Skeletal muscle cell (primary cell): ENCODE data around the gene FEM1B.
A peak's percentile ranks its signal among the peaks of the same experiment; 100 is the strongest.

Experiments used
- DNase-seq: peaks from one replicate; pipeline ENCODE4 v3.0.0-alpha.2; 2010; ENCODE audit warnings: low read depth
- H3K4me3 ChIP-seq: 2 replicates; pipeline ENCODE4 v1.5.1; 2011; ENCODE audit warnings: low read depth, mild to moderate bottlenecking, control low read depth, low read length, moderate library complexity

FEM1B gene

DNA sequence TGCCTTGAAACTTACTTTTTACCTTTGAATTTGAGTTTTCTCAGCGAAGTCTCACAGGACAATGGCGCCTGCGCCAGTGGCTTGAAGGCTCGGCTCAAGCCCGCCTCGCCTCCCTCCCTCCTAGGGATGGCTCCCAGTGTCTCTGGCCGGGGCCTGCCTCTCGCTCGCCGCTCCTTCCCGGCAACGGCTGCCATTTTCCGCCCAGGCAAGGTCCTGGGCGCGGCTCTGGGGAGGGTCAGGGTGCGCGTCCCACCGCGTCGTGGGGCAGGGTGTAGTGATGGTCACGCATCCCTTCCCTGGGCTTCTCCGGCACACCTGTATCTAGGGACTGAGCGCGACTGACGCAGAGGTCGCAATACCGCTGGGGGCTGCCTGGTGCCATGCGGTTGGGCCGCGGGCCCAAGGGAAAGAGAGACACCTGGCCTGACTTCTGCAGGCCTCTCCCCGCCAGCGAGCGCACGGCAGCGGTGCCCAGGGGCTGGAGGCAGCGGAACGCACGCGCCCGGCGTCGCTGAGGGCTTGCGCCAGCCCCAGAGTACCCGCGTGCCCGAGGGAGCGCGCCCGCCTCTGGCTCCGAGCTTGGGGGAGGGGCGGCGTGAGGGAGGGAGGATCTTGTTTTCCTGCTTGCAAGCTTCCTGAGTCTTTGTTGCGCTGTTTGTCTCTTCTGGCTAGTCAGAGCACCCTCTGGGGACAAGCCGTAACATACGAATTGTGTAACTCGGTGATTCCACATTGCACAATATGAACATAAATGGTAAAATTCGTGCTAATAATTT is 20.7 kb upstream of the FEM1B start:
- peak; percentile 90 for DNase-seq
- peak overlapping the region; percentile 55 for H3K4me3 ChIP-seq

- DNase-seq: no peak
- no peak overlapping the region for H3K4me3 ChIP-seq
These were observed 18.9 kb upstream of the FEM1B start for GRCh38 chr15:68258692-68259091.

DNA sequence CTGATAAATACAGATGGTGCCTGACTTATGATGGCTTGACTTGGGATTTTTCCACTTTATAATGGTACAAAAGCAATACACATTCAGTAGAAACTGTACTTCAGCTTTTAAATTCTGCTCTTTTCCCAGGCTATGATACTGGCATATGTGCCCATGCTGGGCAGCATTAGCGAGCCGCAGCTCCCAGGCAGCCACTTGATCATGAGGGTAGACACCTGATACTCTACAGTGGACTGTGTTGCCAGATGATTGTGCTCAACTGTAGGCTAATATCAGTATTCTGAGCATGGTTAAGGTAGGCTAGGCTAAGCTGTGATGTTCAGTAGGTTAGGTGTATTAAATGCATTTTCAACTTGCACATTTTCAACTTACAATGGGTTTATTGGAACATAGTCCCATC is 17.7 kb upstream of the FEM1B start:
- no peak for DNase-seq
- H3K4me3 ChIP-seq: no peak overlapping the region

DNA sequence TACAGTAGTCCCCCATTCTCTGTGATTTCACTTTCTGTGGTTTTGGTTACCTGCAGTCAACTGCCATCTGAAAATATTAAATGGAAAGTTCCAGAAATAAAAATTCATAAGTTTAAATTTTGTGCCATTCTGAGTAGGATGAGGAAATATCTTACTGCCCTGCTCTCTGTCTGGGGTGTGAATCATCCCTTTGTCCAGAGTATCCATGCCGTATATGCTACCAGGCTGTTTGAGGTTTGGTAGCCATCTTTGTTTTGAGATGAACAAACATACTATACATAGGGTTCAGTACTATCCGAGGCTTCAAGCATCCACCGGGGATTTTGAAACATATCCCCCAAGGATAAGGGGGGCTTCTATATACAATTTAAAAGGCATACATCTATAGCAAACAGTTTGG is 16.3 kb upstream of the FEM1B start:
- no peak for DNase-seq
- no peak overlapping the region for H3K4me3 ChIP-seq

- no peak overlapping the region for H3K4me3 ChIP-seq
- no peak for DNase-seq
These were observed 15.6 kb upstream of the FEM1B start for GRCh38 chr15:68261980-68262379.

DNA sequence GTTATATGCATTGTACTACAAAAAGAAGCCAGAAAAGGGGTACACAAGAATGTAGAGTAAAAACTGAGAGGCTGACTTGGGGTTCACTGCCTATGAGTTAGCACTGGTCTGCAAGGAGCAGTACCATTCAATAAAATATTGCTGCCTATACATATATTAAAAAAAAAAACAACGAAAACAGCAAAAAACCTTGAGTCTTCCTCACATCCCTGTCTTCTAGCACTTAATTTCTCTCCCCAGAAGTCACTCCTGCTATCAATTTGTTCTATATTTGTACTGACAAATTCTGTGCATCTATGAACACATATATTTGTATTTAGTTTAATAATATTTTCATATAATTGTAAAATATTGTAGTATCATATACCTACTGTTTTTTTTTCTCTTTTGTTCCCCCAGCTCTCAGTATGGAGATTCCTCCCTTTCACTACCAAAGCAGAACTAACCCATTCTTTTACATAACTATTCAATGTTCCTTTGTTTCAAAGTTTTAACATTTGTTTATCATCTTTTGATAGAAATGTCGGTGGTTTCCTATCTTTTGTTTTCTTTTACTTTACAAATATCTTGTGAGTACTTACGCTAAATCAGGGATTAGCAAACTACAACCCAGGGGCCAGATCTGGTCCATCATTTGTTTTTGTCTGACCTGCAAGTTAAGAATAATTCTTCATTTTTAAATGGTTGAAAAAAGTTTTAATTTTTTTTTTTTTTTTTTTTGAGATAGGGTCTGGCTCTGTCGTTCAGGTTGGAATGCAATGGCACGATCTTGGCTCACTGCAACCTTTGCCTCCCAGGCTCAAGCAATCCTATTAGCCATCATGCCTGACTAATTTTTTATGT is 14.8 kb upstream of the FEM1B start:
- DNase-seq: no peak
- no peak overlapping the region for H3K4me3 ChIP-seq

- no peak overlapping the region for H3K4me3 ChIP-seq
- no peak for DNase-seq
These were observed 13.3 kb upstream of the FEM1B start for GRCh38 chr15:68264282-68264681.

- DNase-seq: no peak
- H3K4me3 ChIP-seq: no peak overlapping the region
These were observed 12.5 kb upstream of the FEM1B start for GRCh38 chr15:68265081-68265480.

DNA sequence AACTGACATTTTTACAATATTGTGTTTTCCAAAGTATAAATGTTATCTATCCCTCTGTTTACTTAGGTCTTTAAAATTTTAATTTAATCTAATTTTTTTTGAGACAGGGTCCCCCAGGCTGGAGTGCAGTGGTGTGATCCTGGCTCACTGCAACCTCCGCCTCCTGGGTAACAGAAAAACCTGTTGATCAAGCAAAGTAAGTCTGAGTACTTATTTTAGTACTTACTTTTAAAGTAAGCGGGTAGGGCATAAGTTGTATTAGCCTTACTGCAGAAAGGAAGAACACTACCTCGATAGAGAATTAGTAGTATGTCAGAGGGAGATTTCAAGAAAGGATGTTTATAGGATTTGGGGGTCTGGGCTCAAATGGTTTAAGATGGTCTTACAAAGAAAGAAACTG is 11.9 kb upstream of the FEM1B start:
- no peak for DNase-seq
- H3K4me3 ChIP-seq: no peak overlapping the region

DNA sequence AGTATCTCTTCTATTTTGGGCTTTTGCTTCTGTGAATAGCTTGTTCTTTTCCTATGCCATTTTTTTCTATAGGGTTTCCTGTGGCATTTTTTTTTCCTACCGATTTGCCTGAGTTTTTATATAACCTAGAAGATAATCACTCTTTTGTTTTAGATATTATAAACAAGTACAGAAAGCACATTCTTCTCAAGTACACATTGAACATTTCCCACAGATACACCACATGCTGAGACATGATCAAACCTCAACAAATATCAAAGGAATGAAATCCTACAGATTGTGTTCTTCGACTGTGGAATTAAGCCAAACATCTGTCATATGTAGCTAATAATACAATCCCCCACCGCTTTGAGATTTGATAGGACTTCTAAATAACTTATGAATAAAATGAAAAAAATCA is 9.1 kb upstream of the FEM1B start:
- DNase-seq: no peak
- H3K4me3 ChIP-seq: no peak overlapping the region

DNA sequence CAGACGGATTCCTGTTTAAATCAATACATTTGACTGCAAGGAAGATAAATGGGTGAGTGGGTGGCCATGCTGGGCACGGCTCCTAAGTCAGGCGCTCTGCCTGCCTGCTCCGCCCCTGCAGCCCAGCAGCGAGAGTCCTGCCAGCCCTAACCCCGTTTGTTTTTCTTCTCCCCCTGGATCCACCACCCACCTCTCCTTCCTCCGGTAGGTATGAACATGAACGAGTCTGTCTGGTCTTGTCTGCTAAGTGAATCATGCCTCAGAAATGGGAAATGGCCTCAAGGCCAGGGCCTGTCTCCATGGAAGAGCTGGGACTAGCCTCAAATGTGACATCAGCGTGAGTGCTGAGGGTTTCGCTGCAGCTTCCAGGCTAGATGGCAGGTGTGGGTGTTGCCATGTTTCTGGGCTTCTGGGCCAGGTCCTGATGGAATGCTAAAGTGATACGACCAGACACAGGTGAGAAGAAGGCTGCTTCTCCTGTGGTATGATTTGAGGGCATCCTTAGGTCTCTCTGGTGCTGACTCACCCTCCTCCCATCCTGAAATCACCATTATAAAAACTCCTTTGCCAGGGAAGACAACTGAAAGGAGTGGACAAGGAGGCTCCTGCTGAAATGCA is 5.6 kb upstream of the FEM1B start:
- peak; percentile 71 for DNase-seq
- no peak overlapping the region for H3K4me3 ChIP-seq

DNA sequence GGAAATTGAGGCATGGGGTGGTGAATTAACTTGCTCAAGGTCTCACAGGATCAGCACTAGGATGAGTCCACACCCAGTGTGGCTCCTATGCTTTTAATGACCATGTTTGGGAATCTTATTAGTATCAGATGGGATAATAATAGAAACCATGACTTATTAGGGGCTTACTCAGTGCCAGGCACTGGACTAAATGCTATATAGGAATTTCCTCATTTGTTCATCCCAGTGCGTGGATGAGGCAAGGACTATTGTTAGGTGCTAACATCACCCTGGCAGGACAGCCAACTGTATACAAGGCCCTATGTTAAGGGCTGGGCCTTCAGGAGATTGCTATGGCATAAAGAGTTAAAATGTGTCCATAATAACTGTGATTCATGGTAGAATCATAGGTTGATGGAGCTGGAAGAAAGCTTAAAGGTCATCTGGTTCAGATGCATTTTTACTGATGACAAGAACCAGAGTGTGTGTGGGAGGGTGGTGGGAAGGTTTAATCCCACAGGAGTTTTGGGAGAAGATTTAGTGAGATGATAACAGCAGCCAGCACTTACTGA is 4.7 kb upstream of the FEM1B start:
- no peak overlapping the region for H3K4me3 ChIP-seq
- DNase-seq: peak; percentile 65

DNA sequence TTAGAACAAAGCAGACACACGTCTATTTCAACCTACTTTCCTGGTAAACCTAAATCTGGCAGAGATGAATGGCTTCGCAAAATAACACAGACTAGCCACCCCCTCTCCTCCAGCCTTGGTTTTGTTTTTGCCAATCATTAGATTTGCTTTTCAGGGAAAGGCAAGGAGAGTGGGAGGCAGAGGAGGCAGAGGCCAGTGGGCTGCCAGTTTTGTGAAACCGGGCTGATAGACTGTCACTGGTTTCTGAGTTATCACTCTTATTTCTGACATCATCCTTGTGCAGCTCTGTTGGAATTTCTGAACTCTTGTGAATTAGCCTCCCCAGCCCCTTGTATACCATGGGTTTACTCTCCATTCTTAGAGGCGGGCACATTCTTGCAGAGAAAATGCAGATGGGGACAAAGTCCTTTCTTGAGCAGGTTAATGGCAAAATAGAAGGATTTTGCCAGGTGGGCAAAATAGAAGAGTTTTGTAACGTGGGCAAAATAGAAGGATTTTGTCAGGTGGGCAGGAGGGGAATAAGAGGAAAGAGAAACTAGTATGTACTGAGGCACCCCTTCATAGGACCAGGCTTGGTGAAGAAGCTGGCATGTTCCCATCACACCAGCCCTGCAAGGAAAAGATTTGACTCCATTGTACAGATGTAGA is 3.2 kb upstream of the FEM1B start:
- no peak for DNase-seq
- no peak overlapping the region for H3K4me3 ChIP-seq

DNA sequence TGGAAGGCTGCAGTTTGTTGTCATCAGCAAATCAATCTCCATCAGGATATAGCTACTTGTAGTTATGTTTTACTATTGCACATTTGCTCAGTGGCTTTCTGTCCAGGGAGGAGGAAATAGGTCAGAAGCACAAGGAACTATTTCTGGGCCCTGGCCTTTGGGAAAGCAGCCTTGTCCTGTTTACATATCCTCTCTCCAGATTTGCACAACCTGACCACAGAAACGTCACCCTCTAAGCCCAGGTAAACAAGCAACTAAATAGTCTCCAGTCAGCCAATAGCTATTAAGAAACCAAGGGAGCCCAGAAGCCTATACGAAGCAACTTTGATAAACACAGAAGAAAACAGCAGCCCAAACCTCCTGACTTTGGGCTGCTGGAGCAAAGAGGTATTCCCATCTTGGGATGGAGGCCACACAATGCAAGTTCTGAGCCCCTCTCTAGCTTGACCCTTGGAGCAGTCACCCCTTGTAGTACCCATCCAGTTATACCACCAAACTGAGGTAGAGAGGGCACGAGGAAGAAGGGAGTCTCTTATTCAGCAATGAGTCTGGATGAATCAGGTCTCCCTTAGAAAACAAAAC is 2.3 kb upstream of the FEM1B start:
- H3K4me3 ChIP-seq: no peak overlapping the region
- DNase-seq: no peak

GRCh38 chr15:68276668-68277067 is 877 bp upstream of the FEM1B start:
- H3K4me3 ChIP-seq: peak overlapping the region; percentile 85
- DNase-seq: no peak

GRCh38 chr15:68277131-68277602 is 378 bp upstream of the FEM1B start:
- no peak for DNase-seq
- peak overlapping the region; percentile 85 for H3K4me3 ChIP-seq

GRCh38 chr15:68278345-68278594 is 725 bp downstream of the FEM1B start:
- H3K4me3 ChIP-seq: peak overlapping the region; percentile 85
- DNase-seq: no peak

GRCh38 chr15:68278595-68279405 is 1.3 kb downstream of the FEM1B start:
- peak overlapping the region; percentile 85 for H3K4me3 ChIP-seq
- no peak for DNase-seq
